ENCODE measurements around the gene PSTK. TPM values are rescaled to one million over a fixed set of nuclear protein-coding genes. Genes with fewer than 3 reads are reported as not detected.

Gene PSTK
- total and polyA plus RNA-seq, 4 donors, result 9.0 to 13.6 (median 12.0) TPM

DNA sequence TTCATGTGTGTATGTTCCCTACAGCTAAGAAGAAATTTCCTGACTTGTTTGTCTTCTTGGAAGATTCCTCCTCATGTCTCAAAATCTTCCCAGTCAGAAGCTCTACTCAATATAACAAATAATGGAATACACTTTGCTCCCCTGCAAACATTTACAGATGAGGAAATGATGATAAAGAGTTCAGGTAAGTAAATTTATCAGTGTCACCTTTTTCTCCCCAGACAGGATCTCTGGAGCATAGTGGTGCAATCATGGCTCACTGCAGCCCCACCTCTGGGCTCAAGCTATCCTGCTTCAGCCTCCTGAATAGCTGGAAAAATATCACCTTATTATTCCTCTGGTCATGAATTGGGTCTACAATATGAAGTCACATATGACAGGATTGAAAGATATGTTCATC, 54.1 kb downstream of the PSTK start:
- H3K4me1 ChIP-seq (ENCODE audit: control insufficient read depth, insufficient read depth, low read length), result no peaks in the 10 kb centered on the region

DNA sequence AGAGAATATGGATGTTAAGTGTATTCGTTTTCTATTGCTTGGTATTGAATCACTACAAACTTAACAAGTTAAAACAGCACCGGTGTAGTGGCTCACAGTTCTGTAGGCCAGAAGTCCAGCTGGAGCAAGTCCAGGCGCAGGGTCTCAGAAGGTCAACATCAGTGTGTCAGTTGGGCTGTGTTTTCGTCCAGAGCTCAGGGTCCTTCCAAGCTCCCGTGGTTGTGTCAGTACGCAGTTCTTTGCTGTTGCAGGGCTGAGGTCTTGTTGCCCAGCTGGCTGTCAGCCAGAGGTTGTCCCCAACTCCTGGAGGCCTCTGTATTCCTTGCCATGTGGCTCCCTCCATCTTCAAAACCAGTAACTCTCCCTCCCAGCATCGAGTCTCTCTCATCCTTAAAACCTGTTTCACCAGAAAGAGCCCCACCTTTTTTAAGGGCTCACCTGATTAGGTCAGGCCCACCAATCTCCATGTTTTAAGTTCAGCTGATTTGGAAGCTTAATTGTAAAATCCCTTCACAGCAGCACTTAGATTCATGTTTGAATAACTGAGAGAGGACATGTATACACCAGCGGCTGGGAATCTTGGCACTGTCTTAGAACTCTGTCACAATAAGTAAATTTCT, 55.4 kb downstream of the PSTK start:
- DNase-seq (ENCODE audit: low read depth in 4 of 6, low spot score in 6 of 6), result no peak
- 94% methylated on average over 4 of the region's 8 CpGs for WGBS (ENCODE audit: insufficient coverage)
- Histone ChIP-seq H3K4me3 (ENCODE audit: low read depth, low read length) (no peak overlapping the region), H3K9me3 (ENCODE audit: control insufficient read depth, insufficient read depth, low read length) (no peaks in the 10 kb centered on the region), H3K27ac (ENCODE audit: low read depth, low read length) (no peak overlapping the region), H3K36me3 (ENCODE audit: control insufficient read depth, insufficient read depth, low read length) (peaks cover 10% of the 10 kb centered on the region), H3K4me1 (ENCODE audit: control insufficient read depth, insufficient read depth, low read length) (no peaks in the 10 kb centered on the region), H3K27me3 (ENCODE audit: control insufficient read depth, insufficient read depth, low read length) (no peaks in the 10 kb centered on the region)

More for the DNA sequence above, 54.1 kb downstream of the PSTK start:
- Histone ChIP-seq H3K4me3 (ENCODE audit: low read depth, low read length) (no peak overlapping the region), H3K36me3 (ENCODE audit: control insufficient read depth, insufficient read depth, low read length) (peaks cover 10% of the 10 kb centered on the region), H3K9me3 (ENCODE audit: control insufficient read depth, insufficient read depth, low read length) (no peaks in the 10 kb centered on the region), H3K27me3 (ENCODE audit: control insufficient read depth, insufficient read depth, low read length) (no peaks in the 10 kb centered on the region), H3K27ac (ENCODE audit: low read depth, low read length) (no peak overlapping the region)
- DNase-seq (ENCODE audit: low read depth in 4 of 6, low spot score in 6 of 6), result no peak

DNA sequence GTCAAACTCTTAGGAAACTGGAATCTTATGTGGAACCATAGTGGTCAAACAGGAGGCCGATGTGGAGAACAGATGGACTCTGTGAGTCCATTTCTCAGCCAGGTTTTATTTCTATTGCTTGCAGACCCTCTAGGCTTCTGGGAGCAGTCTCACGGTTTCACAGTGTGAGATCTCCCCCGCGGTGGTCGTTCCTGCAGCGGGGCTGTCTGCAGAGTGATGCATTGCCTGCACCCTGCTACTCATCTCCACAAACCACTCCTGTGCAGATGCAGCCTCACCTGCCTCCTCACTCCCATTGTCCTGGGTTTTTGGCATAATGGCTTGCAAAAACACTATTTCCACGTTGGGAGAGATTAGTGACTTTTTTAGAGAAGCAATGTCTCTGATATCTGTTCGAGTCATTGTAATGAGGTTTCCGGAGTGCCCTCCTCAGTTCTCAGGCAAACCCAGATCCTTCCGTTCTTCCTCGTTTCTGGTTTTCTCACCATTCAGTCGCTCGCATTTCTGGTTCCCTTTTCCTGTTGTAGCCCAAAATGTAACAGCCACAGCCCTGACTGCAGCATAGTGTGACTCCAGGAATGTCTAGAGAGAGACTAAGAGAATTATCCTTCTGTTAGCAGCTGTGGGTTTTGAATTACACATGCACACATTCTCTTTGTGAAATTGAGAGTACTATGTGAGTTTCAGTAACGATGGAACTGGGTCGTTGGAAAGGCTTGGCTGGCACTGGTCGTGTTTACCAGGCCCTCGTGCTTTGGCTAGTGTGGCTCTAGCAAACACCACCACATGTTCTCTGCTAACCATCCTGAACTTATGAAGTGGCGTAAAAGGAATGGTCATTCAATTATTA, 58.8 kb downstream of the PSTK start:
- Histone ChIP-seq H3K27ac (ENCODE audit: low read depth, low read length) (no peak overlapping the region), H3K27me3 (ENCODE audit: control insufficient read depth, insufficient read depth, low read length) (no peaks in the 10 kb centered on the region), H3K4me1 (ENCODE audit: control insufficient read depth, insufficient read depth, low read length) (no peaks in the 10 kb centered on the region), H3K36me3 (ENCODE audit: control insufficient read depth, insufficient read depth, low read length) (peaks cover 15% of the 10 kb centered on the region), H3K9me3 (ENCODE audit: control insufficient read depth, insufficient read depth, low read length) (no peaks in the 10 kb centered on the region), H3K4me3 (ENCODE audit: low read depth, low read length) (no peak overlapping the region)
- 69% methylated on average over 15 of the region's 18 CpGs for WGBS (ENCODE audit: insufficient coverage)
- DNase-seq (ENCODE audit: low read depth in 4 of 6, low spot score in 6 of 6), result no peak

DNA sequence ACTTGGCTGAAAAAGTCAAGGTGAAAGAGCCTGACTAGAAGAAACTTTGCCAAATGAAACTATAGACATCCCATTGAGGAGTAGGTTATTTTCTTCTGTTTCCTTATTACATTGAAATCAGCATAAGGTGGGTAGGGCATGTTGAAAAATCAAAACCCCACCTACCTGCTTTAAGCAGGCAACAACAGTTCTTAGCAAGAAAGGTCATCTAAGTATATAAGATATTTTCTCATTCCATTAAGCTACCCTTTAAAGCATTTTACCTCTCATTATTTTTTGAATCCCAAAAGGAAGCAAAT, 59.4 kb downstream of the PSTK start:
- Histone ChIP-seq H3K4me1 (ENCODE audit: control insufficient read depth, insufficient read depth, low read length) (no peaks in the 10 kb centered on the region), H3K36me3 (ENCODE audit: control insufficient read depth, insufficient read depth, low read length) (peaks cover 15% of the 10 kb centered on the region), H3K9me3 (ENCODE audit: control insufficient read depth, insufficient read depth, low read length) (no peaks in the 10 kb centered on the region), H3K27me3 (ENCODE audit: control insufficient read depth, insufficient read depth, low read length) (no peaks in the 10 kb centered on the region), H3K27ac (ENCODE audit: low read depth, low read length) (no peak overlapping the region), H3K4me3 (ENCODE audit: low read depth, low read length) (no peak overlapping the region)
- no peak for DNase-seq (ENCODE audit: low read depth in 4 of 6, low spot score in 6 of 6)

Other genes with a start within 250 kb of the PSTK start
- under 1 TPM; 0.69 to 0.88 TPM for gene CUZD1, start 134.5 kb upstream of the PSTK start, total RNA-seq
- 1 to 10 TPM; 1.9 to 2.0 TPM for gene CUZD1, start 134.5 kb upstream of the PSTK start, polyA plus RNA-seq (ENCODE audit: insufficient read length in 2 of 2)
- gene FAM24B, start 100.8 kb upstream of the PSTK start, total RNA-seq, result 1 to 10 TPM; 2.6 to 4.9 TPM
- 1 to 10 TPM; 5.8 to 8.5 TPM for gene FAM24B, start 100.8 kb upstream of the PSTK start, polyA plus RNA-seq (ENCODE audit: insufficient read length in 2 of 2)
- gene FAM24A, start 69.8 kb upstream of the PSTK start, total RNA-seq, result not detected
- not detected for gene FAM24A, start 69.8 kb upstream of the PSTK start, polyA plus RNA-seq (ENCODE audit: insufficient read length in 2 of 2)
- 10 to 100 TPM; 11.2 to 33.7 TPM for gene C10orf88, start 26.2 kb upstream of the PSTK start, total RNA-seq
- gene C10orf88, start 26.2 kb upstream of the PSTK start, polyA plus RNA-seq (ENCODE audit: insufficient read length in 2 of 2), result 10 to 100 TPM; 18.4 to 18.8 TPM
- gene IKZF5, start 28.4 kb downstream of the PSTK start, total RNA-seq, result 10 to 100 TPM in 1 of 2 donors, 1 to 10 TPM in 1; 8.4 to 16.4 TPM
- 10 to 100 TPM; 17.5 to 22.8 TPM for gene IKZF5, start 28.4 kb downstream of the PSTK start, polyA plus RNA-seq (ENCODE audit: insufficient read length in 2 of 2)
- 10 to 100 TPM; 14.0 to 23.1 TPM for gene ACADSB, start 28.6 kb downstream of the PSTK start, total RNA-seq
- gene ACADSB, start 28.6 kb downstream of the PSTK start, polyA plus RNA-seq (ENCODE audit: insufficient read length in 2 of 2), result 10 to 100 TPM; 17.2 to 18.8 TPM
- under 1 TPM in 1 of 2 donors, not detected in 1; 0.20 TPM for gene HMX3, start 155.6 kb downstream of the PSTK start, total RNA-seq
- under 1 TPM; 0.27 to 0.59 TPM for gene HMX3, start 155.6 kb downstream of the PSTK start, polyA plus RNA-seq (ENCODE audit: insufficient read length in 2 of 2)
- gene HMX2, start 167.7 kb downstream of the PSTK start, total RNA-seq, result not detected
- gene HMX2, start 167.7 kb downstream of the PSTK start, polyA plus RNA-seq (ENCODE audit: insufficient read length in 2 of 2), result under 1 TPM; 0.09 to 0.68 TPM
- gene BUB3, start 174.0 kb downstream of the PSTK start, total RNA-seq, result 100 to 1,000 TPM in 1 of 2 donors, 10 to 100 TPM in 1; 97.7 to 125 TPM
- gene BUB3, start 174.0 kb downstream of the PSTK start, polyA plus RNA-seq (ENCODE audit: insufficient read length in 2 of 2), result 10 to 100 TPM; 79.5 to 98.1 TPM

Measured in spinal cord (tissue), 10 donors.